K562 (cell line): ENCODE data around the gene AMH. TPM values are rescaled to one million over a fixed set of nuclear protein-coding genes. Genes with fewer than 3 reads are reported as not detected.
A peak's percentile ranks its signal among the peaks of the same experiment; 100 is the strongest.

Experiments used
- CHD2 ChIP-seq: IDR thresholded peaks from 2 replicates; pipeline ENCODE4 v1.6.1; 2011; ENCODE audit warnings: low read depth, low read length
- CREB3L1 ChIP-seq: fragments of 450-650 bp; IDR thresholded peaks from 2 replicates; pipeline ENCODE4 v1.6.1; 2014; ENCODE audit warnings: low read depth, mild to moderate bottlenecking, moderate library complexity, borderline replicate concordance
- E2F3 ChIP-seq: fragments of 250-450 bp; sonication (Bioruptor Pico); IDR thresholded peaks from 2 replicates; pipeline ENCODE4 v1.4.0; 2020; ENCODE audit warnings: mild to moderate bottlenecking
- HDAC2 ChIP-seq: fragments of 450-650 bp; IDR thresholded peaks from 2 replicates; pipeline ENCODE4 v1.6.1; 2016; ENCODE audit warnings: mild to moderate bottlenecking
- HIVEP1 ChIP-seq: fragments of 250-450 bp; sonication (Bioruptor Pico); IDR thresholded peaks from 2 replicates; pipeline ENCODE4 v1.4.0; 2020; ENCODE audit warnings: mild to moderate bottlenecking
- HMG20A ChIP-seq: fragments of 450-650 bp; formaldehyde crosslinking; conservative IDR thresholded peaks from 2 replicates; pipeline ENCODE4 v1.4.0; 2020; ENCODE audit warnings: mild to moderate bottlenecking, mixed read lengths
- KDM2B ChIP-seq: fragments of 250-450 bp; sonication (Bioruptor Pico); IDR thresholded peaks from 2 replicates; pipeline ENCODE4 v1.8.0; 2021; ENCODE audit warnings: mild to moderate bottlenecking, moderate library complexity
- MYNN ChIP-seq, 2 experiments: sonication (generic); formaldehyde crosslinking in 1 of 2; IDR thresholded peaks; 2 replicates each; pipeline versions ENCODE4 v1.5.0 to v1.6.1; 2016 to 2020; ENCODE audit warnings: antibody characterized with exemption in 1 of 2, missing genetic modification reagents in 1 of 2
- PBX2 ChIP-seq, 2 experiments: IDR thresholded peaks in 1 of 2; conservative IDR thresholded peaks in 1 of 2; 2 replicates each; pipeline ENCODE4 v1.6.1; 2016; ENCODE audit warnings: low read depth in 2 of 2, mild to moderate bottlenecking in 1 of 2, missing compliant biosample characterization in 1 of 2, missing genetic modification characterization in 1 of 2, moderate library complexity in 1 of 2
- TAF15 ChIP-seq: fragments of 200-400 bp; formaldehyde crosslinking; IDR thresholded peaks from 2 replicates; pipeline ENCODE4 v1.6.1; 2017; ENCODE audit warnings: mild to moderate bottlenecking, low read depth, low read length, moderate library complexity
- TRIM25 ChIP-seq: fragments of 450-650 bp; IDR thresholded peaks from 2 replicates; pipeline ENCODE4 v1.7.0; 2016; ENCODE audit warnings: borderline replicate concordance
- VEZF1 ChIP-seq: fragments of 200-800 bp; sonication (Bioruptor generic); IDR thresholded peaks from 2 replicates; pipeline ENCODE4 v1.6.1; 2017; ENCODE audit warnings: missing genetic modification characterization, missing compliant biosample characterization
- ZNF512 ChIP-seq: IDR thresholded peaks from 2 replicates; pipeline ENCODE4 v1.6.1; 2016; ENCODE audit warnings: missing genetic modification characterization, missing compliant biosample characterization
- ZNF740 ChIP-seq, 3 experiments: fragments of 200-800 bp in 1 of 3; sonication (Bioruptor generic) in 1 of 3; sonication (generic) in 1 of 3; formaldehyde crosslinking in 1 of 3; IDR thresholded peaks; 2 replicates each; pipeline versions ENCODE4 v1.6.1 to v1.8.0; 2016 to 2022; ENCODE audit warnings: mild to moderate bottlenecking in 2 of 3, missing compliant biosample characterization in 2 of 3, missing genetic modification characterization in 2 of 3, missing genetic modification reagents in 1 of 3
- ZNF764 ChIP-seq: fragments of 250-450 bp; sonication (Bioruptor Pico); IDR thresholded peaks from 2 replicates; pipeline ENCODE4 v1.4.0; 2020; ENCODE audit warnings: low read depth, mild to moderate bottlenecking, moderate library complexity
- polyA plus RNA-seq, 8 experiments: library from polyadenylated mRNA; depleted of rRNA in 4 of 8; stranded (reverse) in 5 of 8; unstranded in 3 of 8; fragments of >200 nt; fragmentation: Nextera tagmentation in 2 of 8; fragmentation: Illumina TruSeq in 1 of 8; extraction: Ambion mirVana in 2 of 8; extraction: Trizol in 1 of 8; gene quantifications; 2 replicates each; pipeline versions ENCODE4 v1.2.1 to v1.2.3, GENCODE V29; 2011 to 2014; ENCODE audit warnings: inconsistent platforms in 1 of 8, missing spikeins in 1 of 8
- total RNA-seq, 7 experiments: library from RNA; depleted of rRNA in 6 of 7; stranded (reverse); fragments of >200 nt in 6 of 7; fragmentation: Illumina TruSeq in 2 of 7; extraction: Trizol in 2 of 7; gene quantifications; 2 replicates each; pipeline versions ENCODE4 v1.2.1 to v1.2.3, GENCODE V29; 2011 to 2021; ENCODE audit warnings: low replicate concordance in 1 of 7

AMH gene
- total and polyA plus RNA-seq, 9 of the 15 experiments (the other 6 are each of a cell fraction or from before 2014, with no cell fraction given): 0.29 to 27.4 (median 2.6) TPM; not detected in 2

GRCh38 chr19:2266183-2266993 is 17.3 kb downstream of the AMH start (continued):
- TF ChIP-seq CREB3L1 (0 out of 2 replicates have a peak, but pooled peaks have one; percentile 52), TRIM25 (no peak), ZNF512 (tag) (no peak), HIVEP1 (CRISPR knock-in tag) (no peak), VEZF1 (CRISPR knock-in tag) (peak; percentile 58), CHD2 (peak; percentile 31; the same call in 1 of the 2 replicates), ZNF740 (CRISPR knock-in tag; IDR thresholded peaks at IDR 0.05) (peak; percentile 80), ZNF740 (tag; IDR thresholded peaks at IDR 0.05) (no peak), E2F3 (CRISPR knock-in tag) (no peak), PBX2 (CRISPR knock-in tag; IDR thresholded peaks at IDR 0.05; ENCODE audit: low read depth) (no peak), PBX2 (tag; conservative IDR thresholded peaks at IDR 0.05; ENCODE audit: low read depth) (peak; percentile 74), HMG20A (CRISPR knock-in tag) (no peak), HDAC2 (peak; percentile 76; the same call in 1 of the 2 replicates), ZNF764 (CRISPR knock-in tag) (no peak), TAF15 (no peak), MYNN (IDR thresholded peaks at IDR 0.05) (no peak), MYNN (CRISPR knock-in tag; IDR thresholded peaks at IDR 0.05) (no peak), KDM2B (CRISPR knock-in tag) (no peak)
